ENCODE measurements around the gene CNIH2. TPM values are rescaled to one million over a fixed set of nuclear protein-coding genes. Genes with fewer than 3 reads are reported as not detected.
A peak's percentile ranks its signal among the peaks of the same experiment; 100 is the strongest.

CNIH2 gene
- total RNA-seq, 6 experiments from 2014 or later, result 0.73 to 1.9 (median 1.1) TPM

DNA sequence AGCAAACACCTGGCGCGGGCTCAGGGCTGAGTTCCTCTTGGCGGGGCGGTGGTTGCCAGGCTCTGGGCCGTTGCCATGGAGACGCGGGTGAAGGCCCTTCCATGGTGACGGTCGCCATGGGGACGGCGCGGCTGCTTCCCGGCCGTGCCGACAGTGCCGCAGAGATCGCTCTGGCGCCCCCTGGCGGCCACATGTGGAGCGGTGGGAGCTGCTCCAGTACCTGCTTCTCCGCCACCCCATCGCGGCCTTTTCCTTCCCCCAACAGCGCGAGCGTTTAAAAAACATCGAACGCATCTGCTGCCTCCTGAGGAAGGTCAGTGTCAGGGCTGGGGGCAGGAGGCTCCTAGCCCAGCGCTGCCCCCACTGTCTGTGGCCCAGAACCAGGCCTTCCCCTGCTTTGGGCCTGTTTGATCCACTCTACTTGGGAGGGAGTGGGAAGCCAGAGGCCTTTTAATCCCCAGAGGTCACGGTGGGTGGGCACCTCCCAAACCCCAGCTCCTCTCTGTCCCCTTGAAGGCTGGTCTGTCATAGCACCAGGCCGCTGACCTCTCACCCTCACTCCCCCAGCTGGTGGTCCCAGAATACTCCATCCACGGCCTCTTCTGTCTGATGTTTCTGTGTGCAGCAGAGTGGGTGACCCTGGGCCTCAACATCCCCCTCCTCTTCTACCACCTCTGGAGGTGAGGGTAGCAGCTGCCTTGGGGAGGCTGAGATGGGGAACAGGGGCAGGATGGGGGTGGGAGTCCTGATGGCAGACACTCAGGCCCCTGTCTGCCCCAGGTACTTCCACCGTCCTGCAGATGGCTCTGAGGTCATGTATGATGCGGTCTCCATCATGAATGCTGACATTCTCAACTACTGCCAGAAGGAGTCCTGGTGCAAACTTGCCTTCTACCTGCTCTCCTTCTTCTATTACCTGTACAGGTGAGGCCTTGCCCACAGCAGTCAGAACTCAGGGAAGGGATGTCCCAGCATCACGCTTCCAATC is 4.8 kb downstream of the CNIH2 start:
- H3K4me1 Mint-ChIP-seq (ENCODE audit: low read depth), result peaks cover 26% of the 10 kb centered on the region
- no peak overlapping the region for H3K4me3 Mint-ChIP-seq
- TF ChIP-seq, protein P1, sequence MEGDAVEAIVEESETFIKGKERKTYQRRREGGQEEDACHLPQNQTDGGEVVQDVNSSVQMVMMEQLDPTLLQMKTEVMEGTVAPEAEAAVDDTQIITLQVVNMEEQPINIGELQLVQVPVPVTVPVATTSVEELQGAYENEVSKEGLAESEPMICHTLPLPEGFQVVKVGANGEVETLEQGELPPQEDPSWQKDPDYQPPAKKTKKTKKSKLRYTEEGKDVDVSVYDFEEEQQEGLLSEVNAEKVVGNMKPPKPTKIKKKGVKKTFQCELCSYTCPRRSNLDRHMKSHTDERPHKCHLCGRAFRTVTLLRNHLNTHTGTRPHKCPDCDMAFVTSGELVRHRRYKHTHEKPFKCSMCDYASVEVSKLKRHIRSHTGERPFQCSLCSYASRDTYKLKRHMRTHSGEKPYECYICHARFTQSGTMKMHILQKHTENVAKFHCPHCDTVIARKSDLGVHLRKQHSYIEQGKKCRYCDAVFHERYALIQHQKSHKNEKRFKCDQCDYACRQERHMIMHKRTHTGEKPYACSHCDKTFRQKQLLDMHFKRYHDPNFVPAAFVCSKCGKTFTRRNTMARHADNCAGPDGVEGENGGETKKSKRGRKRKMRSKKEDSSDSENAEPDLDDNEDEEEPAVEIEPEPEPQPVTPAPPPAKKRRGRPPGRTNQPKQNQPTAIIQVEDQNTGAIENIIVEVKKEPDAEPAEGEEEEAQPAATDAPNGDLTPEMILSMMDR (IDR thresholded peaks at IDR 0.05), result peak; percentile 100
- peaks cover 8% of the 10 kb centered on the region for H3K27me3 Mint-ChIP-seq (ENCODE audit: insufficient read depth)
- H3K27ac Mint-ChIP-seq, result peak overlapping the region; percentile 51
- H3K9me3 Mint-ChIP-seq, result no peaks in the 10 kb centered on the region
- no peaks in the 10 kb centered on the region for H3K36me3 Mint-ChIP-seq (ENCODE audit: low read depth)
- peak; percentile 92 for DNase-seq

DNA sequence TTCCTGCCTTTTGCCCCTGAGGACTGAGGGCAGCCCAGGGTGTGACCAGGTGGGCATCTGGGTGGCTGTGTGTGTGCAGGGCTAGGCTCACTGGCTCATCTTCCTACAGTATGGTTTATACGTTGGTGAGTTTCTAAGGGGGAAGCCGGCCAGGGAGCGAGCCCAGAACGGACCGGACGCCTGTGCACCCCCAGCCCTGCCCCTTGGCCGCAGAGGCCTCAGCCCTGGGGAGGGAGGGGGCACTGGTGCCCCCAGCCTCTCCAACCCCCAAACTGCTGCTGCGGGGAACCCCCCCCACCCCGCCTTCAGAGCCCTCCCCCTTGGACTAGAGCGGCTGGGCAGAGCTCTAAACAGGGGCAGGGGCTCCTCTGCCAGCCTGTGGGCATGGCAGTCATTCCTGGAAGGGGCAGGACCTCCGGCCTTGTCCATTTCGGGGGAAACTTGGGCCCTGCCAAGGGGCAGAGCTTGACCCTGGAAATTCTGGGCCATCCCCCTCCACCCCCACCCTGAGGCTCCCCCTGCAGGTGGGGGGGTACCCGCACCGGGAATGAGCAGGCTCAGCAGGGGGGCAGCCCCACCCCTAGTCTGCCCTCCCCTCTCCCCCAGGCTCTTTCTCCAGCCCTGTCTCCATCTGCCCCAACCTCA is 5.6 kb downstream of the CNIH2 start:
- Mint-ChIP-seq H3K36me3 (ENCODE audit: low read depth) (no peaks in the 10 kb centered on the region), H3K27ac (peak overlapping the region; percentile 51; the same call in 1 of the 2 replicates), H3K27me3 (ENCODE audit: insufficient read depth) (peaks cover 9% of the 10 kb centered on the region), H3K4me3 (no peak overlapping the region), H3K9me3 (no peaks in the 10 kb centered on the region), H3K4me1 (ENCODE audit: low read depth) (peaks cover 27% of the 10 kb centered on the region)
- TF ChIP-seq, protein P1 (IDR thresholded peaks at IDR 0.05), result peak; percentile 54
- no peak for DNase-seq

DNA sequence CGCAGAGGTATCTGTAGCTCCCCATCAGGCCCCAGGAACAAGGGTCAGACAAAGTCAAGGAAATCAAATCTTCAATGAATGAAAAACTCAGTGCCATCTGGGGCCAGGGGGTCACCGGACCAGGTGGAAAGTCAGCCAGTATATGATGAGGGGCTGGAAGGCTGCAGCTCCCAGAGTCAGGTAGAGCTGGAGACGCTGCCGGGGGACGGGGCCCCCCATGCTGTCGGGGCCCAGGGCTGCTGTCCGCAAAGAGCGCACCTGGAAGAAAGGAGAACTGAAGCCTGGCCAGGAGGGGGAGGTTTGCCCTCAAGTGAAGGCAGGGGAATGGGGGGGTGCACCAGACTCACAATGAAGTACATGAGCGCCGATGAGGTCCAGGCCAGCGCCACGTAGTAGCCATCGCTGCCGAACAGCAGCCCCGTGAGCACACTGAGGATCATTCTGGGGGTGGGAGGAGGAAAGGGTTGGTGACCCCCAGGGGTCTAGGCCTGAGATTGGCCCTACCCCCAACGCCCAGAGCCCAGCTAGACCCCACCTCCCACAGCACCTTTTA is 6.6 kb downstream of the CNIH2 start:
- Mint-ChIP-seq H3K27me3 (ENCODE audit: insufficient read depth) (peaks cover 14% of the 10 kb centered on the region), H3K36me3 (ENCODE audit: low read depth) (no peaks in the 10 kb centered on the region), H3K9me3 (no peaks in the 10 kb centered on the region), H3K4me1 (ENCODE audit: low read depth) (peaks cover 27% of the 10 kb centered on the region), H3K27ac (no peak overlapping the region), H3K4me3 (no peak overlapping the region)
- TF ChIP-seq, protein P1 (IDR thresholded peaks at IDR 0.05), result no peak
- no peak for DNase-seq

DNA sequence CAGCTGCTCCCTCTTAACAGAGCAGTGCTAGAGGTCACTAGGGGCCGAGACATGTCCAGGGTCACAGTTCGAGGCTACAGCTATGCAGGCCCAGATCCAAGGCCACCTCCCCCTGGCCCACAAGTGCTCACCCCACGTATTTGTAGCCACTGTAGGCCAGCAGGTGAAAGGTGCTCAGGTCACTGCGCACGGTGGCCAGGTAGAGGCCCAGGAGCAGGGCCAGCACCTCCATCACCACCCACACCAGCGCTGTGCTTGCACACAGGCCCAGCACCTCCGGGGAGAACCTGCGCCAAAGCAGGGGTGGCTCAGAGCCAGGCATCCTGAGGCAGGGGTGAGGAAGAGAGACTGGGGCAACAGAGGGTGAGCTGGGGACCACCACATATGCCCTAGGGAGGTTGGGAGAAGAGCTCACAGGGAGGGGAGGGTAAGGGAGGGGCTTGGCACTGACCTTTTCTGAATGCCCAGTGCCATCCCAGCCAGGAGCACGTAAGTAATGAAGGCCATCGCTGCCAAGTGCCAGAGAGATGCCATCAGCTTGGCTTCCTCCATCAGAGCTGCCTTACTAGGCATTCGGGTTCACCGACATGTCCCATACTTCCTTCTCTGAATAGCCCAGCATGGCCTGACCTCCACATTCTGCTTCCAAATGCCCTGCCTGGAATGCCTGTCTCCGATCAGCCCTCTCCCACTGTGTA is 7.4 kb downstream of the CNIH2 start:
- no peak for DNase-seq
- peak overlapping the region; percentile 18; the same call in 1 of the 2 replicates for H3K27ac Mint-ChIP-seq
- peaks cover 14% of the 10 kb centered on the region for H3K27me3 Mint-ChIP-seq (ENCODE audit: insufficient read depth)
- H3K9me3 Mint-ChIP-seq, result no peaks in the 10 kb centered on the region
- H3K36me3 Mint-ChIP-seq (ENCODE audit: low read depth), result no peaks in the 10 kb centered on the region
- no peak overlapping the region for H3K4me3 Mint-ChIP-seq
- TF ChIP-seq, protein P1 (IDR thresholded peaks at IDR 0.05), result no peak
- peaks cover 35% of the 10 kb centered on the region for H3K4me1 Mint-ChIP-seq (ENCODE audit: low read depth)

DNA sequence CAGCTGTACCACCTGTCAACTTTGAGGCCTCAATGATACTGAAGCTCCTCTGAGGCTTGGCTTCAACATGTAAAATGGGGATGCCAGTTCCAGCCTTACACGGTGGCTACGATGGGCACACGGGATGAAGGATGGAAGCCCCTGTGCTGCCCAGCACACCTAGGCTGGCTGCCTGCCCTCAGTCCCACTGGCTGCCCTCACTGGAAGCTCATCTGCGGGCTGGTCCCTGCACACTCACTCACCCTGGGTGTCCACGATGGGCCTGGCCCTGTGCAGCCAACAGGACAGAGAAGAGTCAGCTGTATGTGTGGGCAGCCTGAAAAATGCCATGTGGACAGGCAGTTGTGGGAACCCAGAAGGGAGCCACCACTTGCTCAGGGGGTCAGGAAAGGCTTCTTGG is 8.7 kb downstream of the CNIH2 start:
- Mint-ChIP-seq H3K27me3 (ENCODE audit: insufficient read depth) (peaks cover 8% of the 10 kb centered on the region), H3K36me3 (ENCODE audit: low read depth) (no peaks in the 10 kb centered on the region), H3K4me1 (ENCODE audit: low read depth) (peaks cover 32% of the 10 kb centered on the region), H3K4me3 (no peak overlapping the region; the same call in 1 of the 2 replicates), H3K9me3 (no peaks in the 10 kb centered on the region), H3K27ac (0 out of 2 replicates have a peak overlapping the region, but pooled peaks have one; percentile 11)
- DNase-seq, result no peak
- TF ChIP-seq, protein P1 (IDR thresholded peaks at IDR 0.05), result no peak

All from HFFc6 (cell line).